GM12865 (cell line): ENCODE results near the gene SERPINB1.

ENCODE experiments used
- DNase-seq: peaks from one replicate; pipeline ENCODE4 v3.0.0; 2010; ENCODE audit warnings: low read depth
- H3K4me3 ChIP-seq: 2 replicates; pipeline ENCODE4 v1.5.1; 2011; ENCODE audit warnings: mild to moderate bottlenecking, low read depth, low read length, control low read depth
- TF ChIP-seq, protein P1 (sequence below): IDR thresholded peaks from 2 replicates; pipeline ENCODE4 v1.5.1; 2011; ENCODE audit warnings: low read length, control low read depth, low read depth, inconsistent platforms; ENCODE audit not compliant: insufficient read depth; ENCODE audit errors: missing control alignments

Gene SERPINB1

GRCh38 chr6:2782825-2783187 is 58.9 kb downstream of the SERPINB1 start:
- H3K4me3 ChIP-seq, result no peak overlapping the region
- TF ChIP-seq, protein P1, sequence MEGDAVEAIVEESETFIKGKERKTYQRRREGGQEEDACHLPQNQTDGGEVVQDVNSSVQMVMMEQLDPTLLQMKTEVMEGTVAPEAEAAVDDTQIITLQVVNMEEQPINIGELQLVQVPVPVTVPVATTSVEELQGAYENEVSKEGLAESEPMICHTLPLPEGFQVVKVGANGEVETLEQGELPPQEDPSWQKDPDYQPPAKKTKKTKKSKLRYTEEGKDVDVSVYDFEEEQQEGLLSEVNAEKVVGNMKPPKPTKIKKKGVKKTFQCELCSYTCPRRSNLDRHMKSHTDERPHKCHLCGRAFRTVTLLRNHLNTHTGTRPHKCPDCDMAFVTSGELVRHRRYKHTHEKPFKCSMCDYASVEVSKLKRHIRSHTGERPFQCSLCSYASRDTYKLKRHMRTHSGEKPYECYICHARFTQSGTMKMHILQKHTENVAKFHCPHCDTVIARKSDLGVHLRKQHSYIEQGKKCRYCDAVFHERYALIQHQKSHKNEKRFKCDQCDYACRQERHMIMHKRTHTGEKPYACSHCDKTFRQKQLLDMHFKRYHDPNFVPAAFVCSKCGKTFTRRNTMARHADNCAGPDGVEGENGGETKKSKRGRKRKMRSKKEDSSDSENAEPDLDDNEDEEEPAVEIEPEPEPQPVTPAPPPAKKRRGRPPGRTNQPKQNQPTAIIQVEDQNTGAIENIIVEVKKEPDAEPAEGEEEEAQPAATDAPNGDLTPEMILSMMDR, result no peak
- DNase-seq, result no peak

DNA sequence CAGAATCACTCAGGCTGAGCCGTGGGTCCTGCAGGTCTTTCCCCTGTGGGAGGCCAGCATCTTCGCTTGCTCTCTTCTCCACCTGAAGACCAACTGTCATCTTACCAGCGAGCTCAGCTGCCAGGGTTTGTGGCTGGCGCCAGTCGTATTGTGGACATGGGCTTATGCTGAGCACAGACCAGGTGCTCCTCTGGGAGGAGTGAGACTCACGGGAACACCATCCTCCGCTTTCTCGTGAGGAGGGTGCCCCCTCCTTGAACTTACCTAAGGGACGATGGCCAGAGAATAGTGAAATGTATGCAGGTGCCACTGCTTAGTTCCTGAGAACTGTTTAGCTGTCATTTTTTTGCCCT is 59.3 kb downstream of the SERPINB1 start:
- no peak overlapping the region for H3K4me3 ChIP-seq
- DNase-seq, result no peak
- TF ChIP-seq, protein P1, result no peak
